ENCODE results near the gene PEX3. TPM values are rescaled to one million over a fixed set of nuclear protein-coding genes. Genes with fewer than 3 reads are reported as not detected.
"Not testable (repeated sequence)": the region's sequence is repeated elsewhere in the genome, so short reads cannot be mapped to it uniquely, and the experiment has no call there.

The PEX3 gene
- total RNA-seq, 1 experiment from 2014 or later: 17.9 TPM

GRCh38 chr6:143443096-143443495, 7.5 kb upstream of the PEX3 start:
- Histone ChIP-seq H3K9me3 (ENCODE audit: control insufficient read depth, low read depth, low read length) (no peaks in the 10 kb centered on the region), H3K23me2 (ENCODE audit: insufficient read length, low read depth, low read length, poor library complexity, severe bottlenecking) (no peaks in the 10 kb centered on the region), H3K79me2 (ENCODE audit: insufficient read depth, low read length) (0 out of 2 replicates have a peak, but pooled peaks cover 2% of the 10 kb centered on the region), H3K27me3 (ENCODE audit: insufficient read depth, low read length) (no peaks in the 10 kb centered on the region), H3K79me1 (ENCODE audit: insufficient read depth, low read depth, low read length, poor library complexity, severe bottlenecking) (no peaks in the 10 kb centered on the region), H3K56ac (ENCODE audit: insufficient read length, low read depth, low read length) (no peak overlapping the region), H4K8ac (replicated peaks; ENCODE audit: insufficient read length, low read depth, low read length) (no peak overlapping the region), H4K20me1 (ENCODE audit: control insufficient read depth, insufficient read depth, insufficient read length) (no peaks in the 10 kb centered on the region), H2BK20ac (ENCODE audit: low read depth, low read length, poor library complexity, severe bottlenecking) (no peak overlapping the region), H2BK12ac (ENCODE audit: insufficient read length, low read depth, low read length) (no peak overlapping the region), H3K18ac (ENCODE audit: insufficient read length, low read depth, low read length) (no peak overlapping the region), H2AK5ac (ENCODE audit: insufficient read length, low read length) (no peak overlapping the region), H2BK5ac (ENCODE audit: insufficient read length, low read length) (no peak overlapping the region), H3K4me1 (ENCODE audit: insufficient read depth, low read length) (no peaks in the 10 kb centered on the region), H3K4ac (ENCODE audit: low read depth, low read length) (no peak overlapping the region), H2BK120ac (ENCODE audit: low read depth, low read length, poor library complexity, severe bottlenecking) (no peak overlapping the region), H4K91ac (ENCODE audit: insufficient read length, low read depth, low read length) (no peak overlapping the region), H2BK15ac (ENCODE audit: low read depth, low read length) (no peak overlapping the region), H4K5ac (ENCODE audit: insufficient read length, low read depth, low read length) (no peak overlapping the region), H3K23ac (ENCODE audit: insufficient read length, low read depth, low read length) (no peak overlapping the region), H3T11ph (ENCODE audit: low read length) (no peak overlapping the region), H3K14ac (ENCODE audit: insufficient read depth, low read length) (no peak overlapping the region), H3K27ac (ENCODE audit: insufficient read length, low read depth, low read length) (no peak overlapping the region), H2AFZ (ENCODE audit: low read length) (no peak overlapping the region), H3K9ac (ENCODE audit: extremely low read depth, insufficient read length, low read length) (no peak overlapping the region), H3K4me2 (ENCODE audit: insufficient read depth, insufficient read length, low read length) (no peak overlapping the region)
- Mint-ChIP-seq H3K4me3 (no peak overlapping the region), H3K36me3 (ENCODE audit: insufficient read depth in 1 of 3, low read depth in 3 of 3) (peaks cover 6 to 26% (median 15%) of the 10 kb centered on the region in 3 experiments; a peak in 5 of 7 replicates), H3K9me3 (no peaks in the 10 kb centered on the region), H3K27me3 (ENCODE audit: low read depth) (no peaks in the 10 kb centered on the region), H3K4me1 (peaks cover 10% of the 10 kb centered on the region in 2 experiments), H3K27ac (peak overlapping the region in 2 of 3 experiments; percentile 6 to 50; a peak in 4 of 7 replicates)
- DNase-seq: no peak
- no CpG with 5 or more reads among the region's 2 CpGs for WGBS (ENCODE audit: extremely low coverage, insufficient read length, low lambda C conversion rate)
- no peak for TF ChIP-seq CTCF (conservative IDR thresholded peaks at IDR 0.05)

GRCh38 chr6:143447865-143448264, 2.7 kb upstream of the PEX3 start:
- not testable (repeated sequence) for H3K9me3 ChIP-seq (ENCODE audit: control insufficient read depth, low read depth, low read length); H4K8ac ChIP-seq (replicated peaks; ENCODE audit: insufficient read length, low read depth, low read length); H3K36me3 Mint-ChIP-seq (ENCODE audit: insufficient read depth in 1 of 3, low read depth in 3 of 3); H3K4me3 Mint-ChIP-seq; H3T11ph ChIP-seq (ENCODE audit: low read length); H3K4me2 ChIP-seq (ENCODE audit: insufficient read depth, insufficient read length, low read length); H3K4me1 ChIP-seq (ENCODE audit: insufficient read depth, low read length); H3K9me3 Mint-ChIP-seq; H3K23ac ChIP-seq (ENCODE audit: insufficient read length, low read depth, low read length); H3K27ac ChIP-seq (ENCODE audit: insufficient read length, low read depth, low read length); H2AK5ac ChIP-seq (ENCODE audit: insufficient read length, low read length); H4K91ac ChIP-seq (ENCODE audit: insufficient read length, low read depth, low read length); H2BK12ac ChIP-seq (ENCODE audit: insufficient read length, low read depth, low read length); H3K79me2 ChIP-seq (ENCODE audit: insufficient read depth, low read length); H3K4ac ChIP-seq (ENCODE audit: low read depth, low read length); DNase-seq; H2AFZ ChIP-seq (ENCODE audit: low read length); H4K20me1 ChIP-seq (ENCODE audit: control insufficient read depth, insufficient read depth, insufficient read length); H3K27me3 ChIP-seq (ENCODE audit: insufficient read depth, low read length); H3K79me1 ChIP-seq (ENCODE audit: insufficient read depth, low read depth, low read length, poor library complexity, severe bottlenecking); H2BK15ac ChIP-seq (ENCODE audit: low read depth, low read length); H3K14ac ChIP-seq (ENCODE audit: insufficient read depth, low read length); H3K56ac ChIP-seq (ENCODE audit: insufficient read length, low read depth, low read length); H3K18ac ChIP-seq (ENCODE audit: insufficient read length, low read depth, low read length); H2BK5ac ChIP-seq (ENCODE audit: insufficient read length, low read length); H3K27ac Mint-ChIP-seq; H4K5ac ChIP-seq (ENCODE audit: insufficient read length, low read depth, low read length); H3K27me3 Mint-ChIP-seq (ENCODE audit: low read depth); H2BK20ac ChIP-seq (ENCODE audit: low read depth, low read length, poor library complexity, severe bottlenecking); H2BK120ac ChIP-seq (ENCODE audit: low read depth, low read length, poor library complexity, severe bottlenecking); H3K9ac ChIP-seq (ENCODE audit: extremely low read depth, insufficient read length, low read length)
- peaks cover 16% of the 10 kb centered on the region for H3K23me2 ChIP-seq (ENCODE audit: insufficient read length, low read depth, low read length, poor library complexity, severe bottlenecking)
- H3K4me1 Mint-ChIP-seq: peaks cover 20% of the 10 kb centered on the region in 2 experiments
- no CpG with 5 or more reads among the region's 2 CpGs for WGBS (ENCODE audit: extremely low coverage, insufficient read length, low lambda C conversion rate)
